Osteoblast (primary cell): ENCODE results near the gene TMEM209. TPM values are rescaled to one million over a fixed set of nuclear protein-coding genes. Genes with fewer than 3 reads are reported as not detected.

Experiments
- DNase-seq: peaks from one replicate; pipeline ENCODE4 v3.0.0; 2011; ENCODE audit warnings: low spot score, mixed read lengths; ENCODE audit not compliant: insufficient read length; ENCODE audit errors: missing footprints
- H2AFZ ChIP-seq: 2 replicates; pipeline ENCODE4 v1.6.0; 2011; ENCODE audit warnings: mild to moderate bottlenecking, low read length
- H3K27ac ChIP-seq: 2 replicates; pipeline ENCODE4 v1.5.1; 2011; ENCODE audit warnings: mild to moderate bottlenecking, low read depth, low read length, moderate library complexity
- H3K27me3 ChIP-seq: 2 replicates; pipeline ENCODE4 v1.6.0; 2012; ENCODE audit warnings: mild to moderate bottlenecking, control low read depth, inconsistent platforms, low read length, moderate library complexity; ENCODE audit not compliant: insufficient read depth
- H3K36me3 ChIP-seq: 2 replicates; pipeline ENCODE4 v1.5.1; 2011; ENCODE audit warnings: mild to moderate bottlenecking, low read length, control low read depth, moderate library complexity; ENCODE audit not compliant: insufficient read depth
- H3K4me1 ChIP-seq: 2 replicates; pipeline ENCODE4 v1.5.1; 2011; ENCODE audit warnings: mild to moderate bottlenecking, low read length, control low read depth, moderate library complexity; ENCODE audit not compliant: insufficient read depth
- H3K4me2 ChIP-seq: 2 replicates; pipeline ENCODE4 v1.6.0; 2011; ENCODE audit warnings: mild to moderate bottlenecking, low read length; ENCODE audit not compliant: insufficient read depth
- H3K4me3 ChIP-seq: fragments of 200-600 bp; sonication (generic); 3 replicates; pipeline ENCODE4 v1.5.1; 2012; ENCODE audit warnings: mild to moderate bottlenecking, low read length, inconsistent platforms; ENCODE audit not compliant: insufficient read depth
- H3K79me2 ChIP-seq: 2 replicates; pipeline ENCODE4 v1.6.0; 2012; ENCODE audit warnings: mild to moderate bottlenecking, low read length, control low read depth, inconsistent platforms; ENCODE audit not compliant: insufficient read depth
- H3K9me3 ChIP-seq: 2 replicates; pipeline ENCODE4 v1.5.1; 2011; ENCODE audit warnings: low read depth, low read length, control low read depth
- H4K20me1 ChIP-seq: 2 replicates; pipeline ENCODE4 v1.6.0; 2012; ENCODE audit warnings: mild to moderate bottlenecking, low read length, control low read depth; ENCODE audit not compliant: insufficient read depth
- CTCF ChIP-seq: IDR thresholded peaks from 2 replicates; pipeline ENCODE4 v1.5.1; 2011; ENCODE audit warnings: mild to moderate bottlenecking, low read depth, low read length, moderate library complexity; ENCODE audit errors: extremely low read depth
- total RNA-seq: library from RNA; depleted of rRNA; stranded (reverse); fragments of >200 nt; gene quantifications from 2 replicates; pipeline ENCODE4 v1.2.3, GENCODE V29; 2012

The TMEM209 gene
- total RNA-seq, 1 donor: 19.9 TPM

- H3K4me3 ChIP-seq: no peak overlapping the region
- H3K79me2 ChIP-seq: no peaks in the 10 kb centered on the region
- H4K20me1 ChIP-seq: no peaks in the 10 kb centered on the region
- no peak overlapping the region for H2AFZ ChIP-seq
- H3K4me2 ChIP-seq: no peak overlapping the region
- H3K27ac ChIP-seq: no peak overlapping the region
- peaks cover 18% of the 10 kb centered on the region for H3K4me1 ChIP-seq
- H3K27me3 ChIP-seq: no peaks in the 10 kb centered on the region
- no peak for TF ChIP-seq CTCF
- H3K9me3 ChIP-seq: no peaks in the 10 kb centered on the region
- H3K36me3 ChIP-seq: peaks cover 19% of the 10 kb centered on the region
- no peak for DNase-seq
Observed at GRCh38 chr7:130136579-130137167, 68.5 kb downstream of the TMEM209 start.

DNA sequence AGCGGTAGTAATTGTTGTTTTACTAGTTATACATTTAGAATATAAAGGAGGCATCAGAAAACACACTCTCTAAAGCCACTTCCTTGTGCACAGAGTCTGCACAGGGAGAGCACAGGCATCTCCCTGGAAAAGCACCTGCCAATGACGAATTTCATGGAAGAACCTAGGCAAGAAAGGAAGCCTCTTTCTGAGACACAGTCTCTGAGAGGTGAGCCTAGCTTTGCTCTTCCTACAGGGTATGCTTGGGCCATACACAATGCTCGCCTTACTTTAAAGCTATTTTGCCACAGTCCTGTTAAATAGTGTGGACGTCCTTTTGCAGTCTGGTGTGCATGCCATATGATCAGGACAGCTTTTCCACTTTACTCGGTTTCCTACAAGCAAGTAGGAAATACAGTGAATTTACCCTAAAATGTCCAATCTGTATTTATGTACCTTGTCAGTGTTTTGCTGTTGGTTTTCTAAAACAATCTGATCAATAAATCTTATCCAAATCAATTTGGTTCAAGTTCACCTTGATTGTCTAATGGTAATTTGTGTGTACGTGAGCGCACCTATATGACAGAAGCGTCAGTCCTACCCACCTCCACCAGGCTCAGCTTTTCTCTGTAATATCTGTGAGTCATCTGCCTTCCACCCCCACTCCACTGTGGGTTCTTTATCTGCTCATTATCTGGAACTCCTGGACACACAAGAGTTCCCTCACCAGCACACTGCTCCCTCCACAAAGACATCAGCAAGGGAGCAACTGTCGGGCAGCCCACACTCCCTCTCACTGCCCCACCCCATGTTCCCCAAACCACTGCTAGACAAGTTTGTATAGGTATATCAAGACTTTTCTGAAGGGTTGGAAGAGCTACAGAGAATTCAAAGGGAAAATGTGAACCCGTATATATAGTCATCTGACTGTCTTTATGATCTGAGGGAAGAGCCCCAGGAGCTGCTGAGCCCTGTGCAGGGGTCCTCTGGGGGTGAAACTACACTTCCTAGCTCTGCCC is 69.7 kb downstream of the TMEM209 start:
- no peak overlapping the region for H2AFZ ChIP-seq
- no peak for TF ChIP-seq CTCF

GRCh38 chr7:130134726-130135125 is 70.5 kb downstream of the TMEM209 start:
- no peak for TF ChIP-seq CTCF
- no peak overlapping the region for H3K4me2 ChIP-seq

More for the DNA sequence above, 69.7 kb downstream of the TMEM209 start:
- Histone ChIP-seq H3K9me3 (no peaks in the 10 kb centered on the region), H4K20me1 (no peaks in the 10 kb centered on the region), H3K36me3 (peaks cover 30% of the 10 kb centered on the region), H3K27ac (no peak overlapping the region), H3K4me1 (peaks cover 10% of the 10 kb centered on the region), H3K27me3 (no peaks in the 10 kb centered on the region), H3K4me3 (no peak overlapping the region), H3K79me2 (no peaks in the 10 kb centered on the region), H3K4me2 (no peak overlapping the region)
- DNase-seq: peak; percentile 77

GRCh38 chr7:130134106-130134636 is 71.0 kb downstream of the TMEM209 start:
- DNase-seq: peak; percentile 10
- H3K79me2 ChIP-seq: no peaks in the 10 kb centered on the region
- H3K27ac ChIP-seq: no peak overlapping the region
- H3K9me3 ChIP-seq: no peaks in the 10 kb centered on the region
- no peak for TF ChIP-seq CTCF
- no peak overlapping the region for H2AFZ ChIP-seq
- no peaks in the 10 kb centered on the region for H3K27me3 ChIP-seq
- H3K4me1 ChIP-seq: peaks cover 10% of the 10 kb centered on the region
- no peaks in the 10 kb centered on the region for H4K20me1 ChIP-seq
- H3K4me2 ChIP-seq: no peak overlapping the region
- H3K4me3 ChIP-seq: no peak overlapping the region
- peaks cover 38% of the 10 kb centered on the region for H3K36me3 ChIP-seq

More at GRCh38 chr7:130134726-130135125, 70.5 kb downstream of the TMEM209 start:
- no peaks in the 10 kb centered on the region for H3K79me2 ChIP-seq
- H3K4me3 ChIP-seq: no peak overlapping the region
- H3K9me3 ChIP-seq: no peaks in the 10 kb centered on the region
- no peak overlapping the region for H2AFZ ChIP-seq
- peaks cover 33% of the 10 kb centered on the region for H3K36me3 ChIP-seq
- H4K20me1 ChIP-seq: no peaks in the 10 kb centered on the region
- no peak for DNase-seq
- H3K27me3 ChIP-seq: no peaks in the 10 kb centered on the region
- H3K27ac ChIP-seq: no peak overlapping the region
- H3K4me1 ChIP-seq: peaks cover 10% of the 10 kb centered on the region
